Fibroblast of lung (primary cell): ENCODE results near the gene CCDC33.

ENCODE experiments used
- EZH2 ChIP-seq: IDR thresholded peaks from 2 replicates; pipeline ENCODE4 v1.5.1; 2012; ENCODE audit warnings: low read length, control low read depth, mild to moderate bottlenecking; ENCODE audit errors: missing control alignments
- TF ChIP-seq, protein P1 (sequence below), 2 donors: IDR thresholded peaks in 1 of 2; conservative IDR thresholded peaks in 1 of 2; 1 replicate in 1 of 2; 2 replicates in 1 of 2; pipeline ENCODE4 v1.5.1; 2011 to 2012; ENCODE audit warnings: low read length in 2 of 2, control low read depth in 1 of 2, inconsistent platforms in 1 of 2, low read depth in 1 of 2, mild to moderate bottlenecking in 1 of 2

DNA sequence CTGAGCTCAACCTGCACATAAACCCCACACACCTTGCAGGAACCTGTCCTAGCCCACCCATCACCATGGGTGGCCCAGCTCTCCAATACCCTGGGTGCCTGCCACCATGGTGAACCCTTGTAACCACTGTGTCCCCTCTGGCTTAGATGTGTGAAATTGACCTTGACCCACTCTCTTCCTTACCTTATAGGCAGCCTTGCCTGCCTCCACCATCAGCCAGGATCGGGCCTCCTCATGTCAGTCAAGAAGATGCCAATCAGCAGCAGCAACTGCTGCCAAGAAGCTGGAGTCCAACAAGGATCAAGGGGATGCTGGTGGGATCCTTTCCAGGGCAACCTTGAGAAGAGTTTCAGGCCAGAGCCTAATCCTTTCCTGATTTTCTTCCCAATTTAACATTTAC is 140.1 kb downstream of the CCDC33 start:
- TF ChIP-seq, protein P1, sequence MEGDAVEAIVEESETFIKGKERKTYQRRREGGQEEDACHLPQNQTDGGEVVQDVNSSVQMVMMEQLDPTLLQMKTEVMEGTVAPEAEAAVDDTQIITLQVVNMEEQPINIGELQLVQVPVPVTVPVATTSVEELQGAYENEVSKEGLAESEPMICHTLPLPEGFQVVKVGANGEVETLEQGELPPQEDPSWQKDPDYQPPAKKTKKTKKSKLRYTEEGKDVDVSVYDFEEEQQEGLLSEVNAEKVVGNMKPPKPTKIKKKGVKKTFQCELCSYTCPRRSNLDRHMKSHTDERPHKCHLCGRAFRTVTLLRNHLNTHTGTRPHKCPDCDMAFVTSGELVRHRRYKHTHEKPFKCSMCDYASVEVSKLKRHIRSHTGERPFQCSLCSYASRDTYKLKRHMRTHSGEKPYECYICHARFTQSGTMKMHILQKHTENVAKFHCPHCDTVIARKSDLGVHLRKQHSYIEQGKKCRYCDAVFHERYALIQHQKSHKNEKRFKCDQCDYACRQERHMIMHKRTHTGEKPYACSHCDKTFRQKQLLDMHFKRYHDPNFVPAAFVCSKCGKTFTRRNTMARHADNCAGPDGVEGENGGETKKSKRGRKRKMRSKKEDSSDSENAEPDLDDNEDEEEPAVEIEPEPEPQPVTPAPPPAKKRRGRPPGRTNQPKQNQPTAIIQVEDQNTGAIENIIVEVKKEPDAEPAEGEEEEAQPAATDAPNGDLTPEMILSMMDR (conservative IDR thresholded peaks at IDR 0.05 in 1 of 2, IDR thresholded peaks at IDR 0.05 in 1 of 2; ENCODE audit: low read depth in 1 of 2, low read length in 2 of 2), result no peak
- TF ChIP-seq EZH2, result no peak
